WTC11 (cell line): ENCODE measurements around the gene PALD1.

Source experiments
- CREB1 ChIP-seq: sonication (generic); formaldehyde crosslinking; IDR thresholded peaks from 2 replicates; pipeline ENCODE4 v1.8.0; 2023; ENCODE audit warnings: mild to moderate bottlenecking, missing genetic modification reagents
- CTCF ChIP-seq: fragments of 200-600 bp; IDR thresholded peaks from 2 replicates; pipeline ENCODE4 v1.8.0; 2022; ENCODE audit warnings: antibody characterized with exemption
- E2F1 ChIP-seq: sonication (generic); formaldehyde crosslinking; IDR thresholded peaks from 2 replicates; pipeline ENCODE4 v1.8.0; 2022; ENCODE audit warnings: mild to moderate bottlenecking, missing genetic modification reagents
- ERG ChIP-seq: fragments of 250-450 bp; sonication (Bioruptor Pico); IDR thresholded peaks from 2 replicates; pipeline ENCODE4 v1.8.0; 2021; ENCODE audit warnings: mild to moderate bottlenecking
- FOXP4 ChIP-seq: sonication (generic); formaldehyde crosslinking; IDR thresholded peaks from 2 replicates; pipeline ENCODE4 v1.8.0; 2022; ENCODE audit warnings: mild to moderate bottlenecking, missing genetic modification reagents
- IRF2 ChIP-seq: sonication (generic); formaldehyde crosslinking; IDR thresholded peaks from 2 replicates; pipeline ENCODE4 v1.8.0; 2022; ENCODE audit warnings: low read depth, missing genetic modification reagents, borderline replicate concordance
- OVOL2 ChIP-seq: fragments of 250-450 bp; sonication (Bioruptor Pico); IDR thresholded peaks from 2 replicates; pipeline ENCODE4 v1.9.0; 2021; ENCODE audit warnings: mild to moderate bottlenecking, borderline replicate concordance
- USF2 ChIP-seq: sonication (generic); formaldehyde crosslinking; IDR thresholded peaks from 2 replicates; pipeline ENCODE4 v1.8.1; 2023; ENCODE audit warnings: mild to moderate bottlenecking, missing genetic modification reagents, moderate library complexity
- ZNF121 ChIP-seq: sonication (generic); formaldehyde crosslinking; IDR thresholded peaks from 2 replicates; pipeline ENCODE4 v1.8.0; 2023; ENCODE audit warnings: missing genetic modification reagents
- ZNF512 ChIP-seq: sonication (generic); formaldehyde crosslinking; IDR thresholded peaks from 2 replicates; pipeline ENCODE4 v1.8.1; 2022; ENCODE audit warnings: missing genetic modification reagents, borderline replicate concordance
- ZSCAN18 ChIP-seq: fragments of 250-450 bp; sonication (Bioruptor Pico); IDR thresholded peaks from 2 replicates; pipeline ENCODE4 v2.1.2; 2022; ENCODE audit warnings: mild to moderate bottlenecking, moderate library complexity

GRCh38 chr10:70596110-70596798, 117.7 kb downstream of the PALD1 start:
- TF ChIP-seq ERG (CRISPR knock-in tag) (no peak), CTCF (no peak), FOXP4 (CRISPR knock-in tag) (no peak), E2F1 (CRISPR knock-in tag) (no peak), USF2 (CRISPR knock-in tag) (no peak), ZNF121 (no peak), ZNF512 (no peak), IRF2 (no peak), CREB1 (CRISPR knock-in tag) (no peak), OVOL2 (CRISPR knock-in tag) (no peak), ZSCAN18 (CRISPR knock-in tag) (no peak)
